H1 (cell line): Measurements from ENCODE around the gene SH2B3. TPM values are rescaled to one million over a fixed set of nuclear protein-coding genes. Genes with fewer than 3 reads are reported as not detected.

Source experiments
- CTCF ChIA-PET: fragments of 300-600 bp; sonication (Branson Sonifier 250); formaldehyde crosslinking; loops from one replicate; lab custom pipeline; 2021; ENCODE audit not compliant: partially characterized antibody; lab: Charles Lee
- POLR2A ChIA-PET: fragments of 300-600 bp; sonication (Branson Sonifier 250); formaldehyde crosslinking; loops from one replicate; lab custom pipeline; 2021; ENCODE audit warnings: inconsistent platforms; ENCODE audit not compliant: partially characterized antibody; lab: Charles Lee
- DNase-seq, 2 experiments: peaks; one replicate each; pipeline versions ENCODE4 v3.0.0 to v3.0.0-alpha.2; 2010 to 2022; ENCODE audit warnings: low spot score in 2 of 2, low read depth in 1 of 2, mixed read lengths in 1 of 2
- FAIRE-seq: peaks from 2 replicates; lab custom pipeline; 2011; peaks lifted over from hg19 to GRCh38; lab: Jason Lieb, UNC
- H2AFZ ChIP-seq: 2 replicates; pipeline ENCODE4 v1.8.1; 2012; ENCODE audit warnings: low read length, inconsistent platforms
- H2AK5ac ChIP-seq: 2 replicates; pipeline ENCODE4 v1.6.1; 2013; ENCODE audit warnings: low read depth, low read length
- H2BK120ac ChIP-seq: replicated peaks from 2 replicates; pipeline ENCODE3; 2013; ENCODE audit warnings: low read depth, low read length, inconsistent platforms
- H2BK12ac ChIP-seq: 2 replicates; pipeline ENCODE4 v1.6.1; 2013; ENCODE audit warnings: low read depth, low read length
- H2BK15ac ChIP-seq: 2 replicates; pipeline ENCODE4 v1.6.1; 2013; ENCODE audit warnings: low read length
- H2BK20ac ChIP-seq: 2 replicates; pipeline ENCODE4 v1.6.1; 2013; ENCODE audit warnings: low read length
- H2BK5ac ChIP-seq: 2 replicates; pipeline ENCODE4 v1.6.1; 2013; ENCODE audit warnings: low read depth, low read length
- H3K14ac ChIP-seq: 2 replicates; pipeline ENCODE4 v1.6.1; 2013; ENCODE audit warnings: inconsistent platforms; ENCODE audit not compliant: insufficient read length
- H3K18ac ChIP-seq: 2 replicates; pipeline ENCODE4 v1.6.1; 2013; ENCODE audit warnings: low read length; ENCODE audit errors: extremely low read depth
- H3K23ac ChIP-seq: 2 replicates; pipeline ENCODE4 v1.6.1; 2013; ENCODE audit warnings: inconsistent platforms; ENCODE audit not compliant: insufficient read length
- H3K23me2 ChIP-seq: 2 replicates; pipeline ENCODE4 v1.6.1; 2013; ENCODE audit warnings: low read depth, low read length
- H3K27ac ChIP-seq: 2 replicates; pipeline ENCODE4 v1.6.1; 2011; ENCODE audit warnings: low read depth, low read length, inconsistent platforms
- H3K27me3 ChIP-seq, 4 experiments: replicated peaks in 1 of 4; 1 replicate in 1 of 4; 2 replicates in 3 of 4; pipeline versions ENCODE4 v1.6.1 to v1.8.1; 2011 to 2013; ENCODE audit warnings: low read length in 3 of 4, mild to moderate bottlenecking in 3 of 4, inconsistent platforms in 2 of 4, mixed read lengths in 2 of 4, moderate library complexity in 1 of 4; ENCODE audit not compliant: control insufficient read depth in 3 of 4, insufficient read depth in 3 of 4; ENCODE audit errors: extremely low read depth in 1 of 4
- H3K36me3 ChIP-seq, 4 experiments: 2 replicates each; pipeline versions ENCODE4 v1.6.1 to v1.8.1; 2011 to 2013; ENCODE audit warnings: mild to moderate bottlenecking in 4 of 4, low read length in 3 of 4, moderate library complexity in 2 of 4, control low read depth in 1 of 4, inconsistent platforms in 1 of 4; ENCODE audit not compliant: insufficient read depth in 4 of 4, control insufficient read depth in 2 of 4
- H3K4ac ChIP-seq: replicated peaks from 2 replicates; pipeline ENCODE3; 2013; ENCODE audit warnings: low read length, low read depth, mixed read lengths, inconsistent platforms; ENCODE audit not compliant: insufficient read length
- H3K4me1 ChIP-seq, 4 experiments: replicated peaks in 1 of 4; 1 replicate in 1 of 4; 2 replicates in 3 of 4; pipeline versions ENCODE4 v1.6.1 to v1.8.1; 2011 to 2013; ENCODE audit warnings: low read length in 3 of 4, inconsistent platforms in 2 of 4, mixed read lengths in 1 of 4; ENCODE audit not compliant: insufficient read depth in 4 of 4, control insufficient read depth in 3 of 4
- H3K4me2 ChIP-seq, 2 experiments: 2 replicates each; pipeline versions ENCODE4 v1.6.1 to v1.8.1; 2011 to 2013; ENCODE audit warnings: low read depth in 2 of 2, low read length in 2 of 2, control low read depth in 1 of 2, inconsistent platforms in 1 of 2, mild to moderate bottlenecking in 1 of 2; ENCODE audit not compliant: insufficient read depth in 1 of 2
- H3K4me3 ChIP-seq, 4 experiments: fragments of 200-600, 300-600 bp in 1 of 4; sonication (generic), shearing (Covaris generic), sonication (Bioruptor Twin) in 1 of 4; 2 replicates each; pipeline versions ENCODE4 v1.5.1 to v1.8.1; 2011 to 2016; ENCODE audit warnings: low read length in 4 of 4, low read depth in 3 of 4, control low read depth in 2 of 4, inconsistent platforms in 2 of 4, mild to moderate bottlenecking in 2 of 4, mixed read lengths in 1 of 4, moderate library complexity in 1 of 4; ENCODE audit not compliant: insufficient read depth in 2 of 4; ENCODE audit errors: extremely low read depth in 1 of 4
- H3K56ac ChIP-seq: replicated peaks from 2 replicates; pipeline ENCODE3; 2013; ENCODE audit warnings: low read depth, mild to moderate bottlenecking, mixed read lengths, low read length, inconsistent platforms; ENCODE audit not compliant: insufficient read length
- H3K79me1 ChIP-seq: 2 replicates; pipeline ENCODE4 v1.6.1; 2013; ENCODE audit warnings: low read depth, low read length, control low read depth
- H3K79me2 ChIP-seq, 2 experiments: 2 replicates each; pipeline versions ENCODE4 v1.6.1 to v1.8.1; 2012 to 2013; ENCODE audit warnings: low read length in 2 of 2, mild to moderate bottlenecking in 2 of 2, inconsistent platforms in 1 of 2; ENCODE audit not compliant: insufficient read depth in 2 of 2, control insufficient read depth in 1 of 2
- H3K9ac ChIP-seq, 4 experiments: replicated peaks in 1 of 4; 1 replicate in 1 of 4; 2 replicates in 3 of 4; pipeline versions ENCODE4 v1.6.1 to v1.8.1; 2011 to 2013; ENCODE audit warnings: low read depth in 3 of 4, low read length in 3 of 4, control low read depth in 2 of 4, mild to moderate bottlenecking in 2 of 4, moderate library complexity in 2 of 4, inconsistent platforms in 1 of 4; ENCODE audit errors: extremely low read depth in 1 of 4
- H3K9me3 ChIP-seq, 2 experiments: 2 replicates each; pipeline versions ENCODE4 v1.6.1 to v1.8.1; 2012 to 2013; ENCODE audit warnings: mild to moderate bottlenecking in 2 of 2, moderate library complexity in 2 of 2, control low read depth in 1 of 2, inconsistent platforms in 1 of 2, low read depth in 1 of 2, low read length in 1 of 2, mixed read lengths in 1 of 2; ENCODE audit not compliant: insufficient read depth in 2 of 2
- H4K20me1 ChIP-seq, 2 experiments: replicated peaks in 1 of 2; 2 replicates each; pipeline versions ENCODE3 to v1.8.1; 2011 to 2013; ENCODE audit warnings: inconsistent platforms in 2 of 2, low read length in 2 of 2, mild to moderate bottlenecking in 1 of 2; ENCODE audit not compliant: insufficient read depth in 2 of 2, control insufficient read depth in 1 of 2
- H4K5ac ChIP-seq: 2 replicates; pipeline ENCODE4 v1.6.1; 2013; ENCODE audit warnings: low read length, low read depth, mixed read lengths, inconsistent platforms; ENCODE audit not compliant: insufficient read length
- H4K8ac ChIP-seq: 2 replicates; pipeline ENCODE4 v1.8.0; 2013; ENCODE audit warnings: mild to moderate bottlenecking, moderate library complexity, low read length, inconsistent platforms; ENCODE audit not compliant: insufficient read depth; ENCODE audit errors: extremely low read depth
- H4K91ac ChIP-seq: replicated peaks from 2 replicates; pipeline ENCODE3; 2013; ENCODE audit warnings: low read length, mixed read lengths, inconsistent platforms; ENCODE audit not compliant: insufficient read length
- CBX5 ChIP-seq: fragments of 300-800, 300-1000 bp; sonication (generic); IDR thresholded peaks from 2 replicates; pipeline ENCODE4 v1.7.1; 2016; ENCODE audit warnings: antibody characterized with exemption, low read length, low read depth
- CBX8 ChIP-seq: fragments of 300-800, 300-1000 bp; sonication (generic); IDR thresholded peaks from 2 replicates; pipeline ENCODE4 v1.7.1; 2016; ENCODE audit warnings: low read depth, low read length, borderline replicate concordance
- CEBPB ChIP-seq: IDR thresholded peaks from 2 replicates; pipeline ENCODE4 v1.6.1; 2012; ENCODE audit warnings: low read depth, low read length
- EZH2 ChIP-seq: fragments of 200-600 bp; sonication (generic); IDR thresholded peaks from 2 replicates; pipeline ENCODE4 v1.7.1; 2012; ENCODE audit warnings: low read depth, mild to moderate bottlenecking, moderate library complexity, low read length, inconsistent platforms; ENCODE audit not compliant: severe bottlenecking
- KDM4A ChIP-seq: IDR thresholded peaks from one replicate; pipeline ENCODE4 v1.7.1; 2012; ENCODE audit warnings: low read depth, mild to moderate bottlenecking, moderate library complexity, low read length, inconsistent platforms; ENCODE audit not compliant: severe bottlenecking
- NANOG ChIP-seq: IDR thresholded peaks from 2 replicates; pipeline ENCODE4 v1.6.1; 2011; ENCODE audit warnings: low read length, low read depth, mild to moderate bottlenecking, inconsistent platforms; ENCODE audit not compliant: insufficient read depth, poor library complexity, severe bottlenecking
- POLR2A ChIP-seq, 2 experiments: IDR thresholded peaks; 1 replicate in 1 of 2; 2 replicates in 1 of 2; pipeline ENCODE4 v1.6.1; 2011; ENCODE audit warnings: low read depth in 2 of 2, low read length in 2 of 2, mild to moderate bottlenecking in 2 of 2; ENCODE audit errors: control extremely low read depth in 1 of 2
- SUZ12 ChIP-seq: fragments of 200-600 bp; sonication (generic); IDR thresholded peaks from 2 replicates; pipeline ENCODE4 v1.6.1; 2012; ENCODE audit warnings: mild to moderate bottlenecking, inconsistent platforms, low read length, moderate library complexity, mixed read lengths
- TCF12 ChIP-seq: IDR thresholded peaks from 2 replicates; pipeline ENCODE4 v1.6.1; 2011; ENCODE audit warnings: low read depth, mild to moderate bottlenecking, low read length
- ZNF274 ChIP-seq: IDR thresholded peaks from 2 replicates; pipeline ENCODE4 v1.7.0; 2012; ENCODE audit warnings: low read length, borderline replicate concordance; ENCODE audit errors: extremely low read depth
- WGBS, 2 experiments: shearing (Covaris generic) in 1 of 2; methylation state at CpG; one replicate each; pipeline versions ENCODE4 v1.1.6 to v1.1.7; 2013 to 2015; ENCODE audit warnings: low lambda C conversion rate in 2 of 2, mixed read lengths in 2 of 2, inconsistent platforms in 1 of 2, low coverage in 1 of 2, missing lambda C conversion rate in 1 of 2; ENCODE audit not compliant: insufficient replicate concordance in 2 of 2, insufficient coverage in 1 of 2, insufficient read length in 1 of 2; ENCODE audit errors: extremely low coverage in 1 of 2, missing lambda C conversion rate in 1 of 2; 5-methylcytosine and 5-hydroxymethylcytosine counted together
- polyA plus RNA-seq, 7 experiments: library from polyadenylated mRNA; depleted of rRNA in 3 of 7; stranded (reverse) in 5 of 7; unstranded in 2 of 7; fragments of >200 nt in 5 of 7; fragments of 200-250 nt in 2 of 7; gene quantifications; 1 replicate in 5 of 7; 2 replicates in 1 of 7; 4 replicates in 1 of 7; pipeline versions ENCODE4 v1.2.1 to v1.2.3, GENCODE V29; 2011 to 2013; ENCODE audit warnings: missing spikeins in 2 of 7, mixed read lengths in 2 of 7
- total RNA-seq: library from RNA; stranded (reverse); fragmentation: NEBNext Ultra II Directional; extraction: Animal tissue kit (Norgen Biotek cat#: 25700); gene quantifications from 2 replicates; pipeline ENCODE4 v1.2.1, GENCODE V29; 2021
- TF ChIP-seq, protein P1 (sequence below): IDR thresholded peaks from 2 replicates; pipeline ENCODE4 v1.6.1; 2012; ENCODE audit warnings: low read length, inconsistent platforms

Gene SH2B3
- total and polyA plus RNA-seq, 2 of the 8 experiments (the other 6 are each of a cell fraction or from before 2014, with no cell fraction given), result 20.8 to 34.1 TPM

- Histone ChIP-seq H2BK120ac (no peak overlapping the region), H2BK5ac (no peak overlapping the region), H3K27me3 (no peaks in the 10 kb centered on the region), H2BK20ac (no peak overlapping the region), H3K4me3 (no peak overlapping the region), H3K79me1 (no peaks in the 10 kb centered on the region), H2AK5ac (no peak overlapping the region), H3K4me2 (no peak overlapping the region), H3K23ac (no peak overlapping the region), H4K20me1 (no peaks in the 10 kb centered on the region), H3K23me2 (no peaks in the 10 kb centered on the region; the same call in 1 of the 2 replicates), H3K27ac (no peak overlapping the region), H3K56ac (no peak overlapping the region), H3K9me3 (no peaks in the 10 kb centered on the region), H4K8ac (no peak overlapping the region), H3K14ac (no peak overlapping the region), H3K36me3 (peaks cover 0 to 3% (median 0%) of the 10 kb centered on the region in 4 experiments; a peak in 2 of 8 replicates), H2BK15ac (no peak overlapping the region), H3K4me1 (no peaks in the 10 kb centered on the region), H4K5ac (no peak overlapping the region), H2BK12ac (no peak overlapping the region), H3K4ac (no peak overlapping the region), H3K79me2 (no peaks in the 10 kb centered on the region), H4K91ac (no peak overlapping the region), H2AFZ (no peak overlapping the region), H3K18ac (no peak overlapping the region), H3K9ac (no peak overlapping the region)
- ChIA-PET POLR2A (interaction anchor here (0.6 to 3.5 kb wide), 2 partner anchors 8 to 10 kb away, joined by 5 to 27 read pairs; partner anchors contain the start of gene PHETA1), CTCF (interaction anchor here (0.6 to 1.8 kb wide), 12 partner anchors 8 to 745 kb away, joined by 3 to 6 read pairs (median 4); partner anchors contain the start of gene PHETA1)
- 94% methylated on average over 11 of the region's 11 CpGs; no CpG with 5 or more reads in 1 of the 2 experiments for WGBS, 2 experiments
- no peak for DNase-seq
- no peak for FAIRE-seq
- no peak for TF ChIP-seq CEBPB
- no peak for TF ChIP-seq NANOG
- TF ChIP-seq SUZ12, result no peak
- no peak for TF ChIP-seq CBX5
- no peak for TF ChIP-seq EZH2
- TF ChIP-seq, protein P1, sequence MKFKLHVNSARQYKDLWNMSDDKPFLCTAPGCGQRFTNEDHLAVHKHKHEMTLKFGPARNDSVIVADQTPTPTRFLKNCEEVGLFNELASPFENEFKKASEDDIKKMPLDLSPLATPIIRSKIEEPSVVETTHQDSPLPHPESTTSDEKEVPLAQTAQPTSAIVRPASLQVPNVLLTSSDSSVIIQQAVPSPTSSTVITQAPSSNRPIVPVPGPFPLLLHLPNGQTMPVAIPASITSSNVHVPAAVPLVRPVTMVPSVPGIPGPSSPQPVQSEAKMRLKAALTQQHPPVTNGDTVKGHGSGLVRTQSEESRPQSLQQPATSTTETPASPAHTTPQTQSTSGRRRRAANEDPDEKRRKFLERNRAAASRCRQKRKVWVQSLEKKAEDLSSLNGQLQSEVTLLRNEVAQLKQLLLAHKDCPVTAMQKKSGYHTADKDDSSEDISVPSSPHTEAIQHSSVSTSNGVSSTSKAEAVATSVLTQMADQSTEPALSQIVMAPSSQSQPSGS, result no peak
- TF ChIP-seq KDM4A, result no peak
- TF ChIP-seq ZNF274, result no peak
- TF ChIP-seq POLR2A (IDR thresholded peaks at IDR 0.05; ENCODE audit: control extremely low read depth in 1 of 2, low read depth in 2 of 2, low read length in 2 of 2), result no peak
- TF ChIP-seq TCF12, result no peak
- no peak for TF ChIP-seq CBX8
These were observed 46.4 kb upstream of the SH2B3 start for GRCh38 chr12:111359231-111359913.
